Mesenchymal stem cell (in vitro differentiated cells and primary cell): Measurements from ENCODE around the gene RAB43.

Source experiments
- DNase-seq: peaks from one replicate; pipeline ENCODE4 v3.0.0-alpha.2; 2013
- H2AFZ ChIP-seq: one replicate; pipeline ENCODE4 v1.6.1; 2013; ENCODE audit warnings: low read depth, mild to moderate bottlenecking, control low read depth, inconsistent platforms, low read length, moderate library complexity
- H2AK5ac ChIP-seq: 2 replicates; pipeline ENCODE4 v1.6.1; 2013; ENCODE audit warnings: low read length, moderate library complexity, mild to moderate bottlenecking, inconsistent platforms; ENCODE audit not compliant: severe bottlenecking
- H2BK120ac ChIP-seq: one replicate; pipeline ENCODE4 v1.6.1; 2013; ENCODE audit warnings: low read depth, mild to moderate bottlenecking, inconsistent platforms, low read length, moderate library complexity
- H2BK12ac ChIP-seq, 2 experiments: one replicate each; pipeline ENCODE4 v1.6.1; 2013; ENCODE audit warnings: inconsistent platforms in 2 of 2, low read length in 2 of 2, mild to moderate bottlenecking in 2 of 2, moderate library complexity in 2 of 2, control low read depth in 1 of 2
- H2BK15ac ChIP-seq: one replicate; pipeline ENCODE4 v1.6.1; 2013; ENCODE audit warnings: mild to moderate bottlenecking, low read depth, inconsistent platforms; ENCODE audit not compliant: poor library complexity, severe bottlenecking
- H2BK5ac ChIP-seq: 2 replicates; pipeline ENCODE4 v1.6.1; 2013; ENCODE audit warnings: low read depth, mild to moderate bottlenecking, low read length, control low read depth, inconsistent platforms; ENCODE audit not compliant: poor library complexity, severe bottlenecking
- H3K14ac ChIP-seq, 2 experiments: one replicate each; pipeline ENCODE4 v1.6.1; 2013; ENCODE audit warnings: inconsistent platforms in 2 of 2, low read length in 2 of 2, control low read depth in 1 of 2, mild to moderate bottlenecking in 1 of 2, moderate library complexity in 1 of 2
- H3K18ac ChIP-seq, 2 experiments: one replicate each; pipeline ENCODE4 v1.6.1; 2013; ENCODE audit warnings: inconsistent platforms in 2 of 2, low read length in 2 of 2, control low read depth in 1 of 2, low read depth in 1 of 2, mild to moderate bottlenecking in 1 of 2
- H3K23ac ChIP-seq, 2 experiments: one replicate each; pipeline ENCODE4 v1.6.1; 2013; ENCODE audit warnings: inconsistent platforms in 2 of 2, low read length in 2 of 2, mild to moderate bottlenecking in 2 of 2, moderate library complexity in 2 of 2, control low read depth in 1 of 2
- H3K27ac ChIP-seq: 2 replicates; pipeline ENCODE4 v1.5.1; 2013; ENCODE audit warnings: mild to moderate bottlenecking, moderate library complexity, low read length, control low read depth, inconsistent platforms; ENCODE audit not compliant: poor library complexity, severe bottlenecking
- H3K27me3 ChIP-seq, 2 experiments: 2 replicates each; pipeline versions ENCODE4 v1.6.1 to v1.7.0; 2013; ENCODE audit warnings: low read length in 2 of 2, mild to moderate bottlenecking in 2 of 2, moderate library complexity in 2 of 2, control low read depth in 1 of 2, inconsistent platforms in 1 of 2; ENCODE audit not compliant: control insufficient read depth in 1 of 2, insufficient read depth in 1 of 2
- H3K36me3 ChIP-seq, 2 experiments: 2 replicates each; pipeline versions ENCODE4 v1.6.1 to v1.7.0; 2013; ENCODE audit warnings: low read length in 2 of 2, control low read depth in 1 of 2, inconsistent platforms in 1 of 2, low read depth in 1 of 2, mild to moderate bottlenecking in 1 of 2; ENCODE audit not compliant: insufficient read depth in 2 of 2, control insufficient read depth in 1 of 2
- H3K4ac ChIP-seq, 2 experiments: one replicate each; pipeline ENCODE4 v1.6.1; 2013; ENCODE audit warnings: inconsistent platforms in 2 of 2, low read length in 2 of 2, mild to moderate bottlenecking in 2 of 2, moderate library complexity in 2 of 2, control low read depth in 1 of 2, low read depth in 1 of 2
- H3K4me1 ChIP-seq: 2 replicates; pipeline ENCODE4 v1.6.1; 2013; ENCODE audit warnings: low read depth, low read length, control low read depth; ENCODE audit not compliant: control insufficient read depth, insufficient read depth
- H3K4me2 ChIP-seq: 2 replicates; pipeline ENCODE4 v1.6.1; 2013; ENCODE audit warnings: low read length, mild to moderate bottlenecking, inconsistent platforms; ENCODE audit not compliant: poor library complexity, severe bottlenecking
- H3K4me3 ChIP-seq, 2 experiments: 2 replicates each; pipeline versions ENCODE4 v1.5.1 to v1.7.0; 2013; ENCODE audit warnings: low read length in 2 of 2, mild to moderate bottlenecking in 2 of 2, control low read depth in 1 of 2, low read depth in 1 of 2; ENCODE audit not compliant: insufficient read depth in 1 of 2
- H3K79me1 ChIP-seq: replicated peaks from 2 replicates; pipeline ENCODE4 v1.6.1; 2013; ENCODE audit warnings: mild to moderate bottlenecking, control low read depth, low read length, inconsistent platforms; ENCODE audit not compliant: poor library complexity, severe bottlenecking
- H3K9ac ChIP-seq: 2 replicates; pipeline ENCODE4 v1.7.0; 2013; ENCODE audit warnings: mild to moderate bottlenecking, low read length, moderate library complexity
- H3K9me3 ChIP-seq: 2 replicates; pipeline ENCODE4 v1.7.0; 2013; ENCODE audit warnings: mild to moderate bottlenecking, low read length; ENCODE audit not compliant: control insufficient read depth
- H4K8ac ChIP-seq: one replicate; pipeline ENCODE4 v1.6.1; 2013; ENCODE audit warnings: inconsistent platforms, mild to moderate bottlenecking, low read length, moderate library complexity
- H4K91ac ChIP-seq: one replicate; pipeline ENCODE4 v1.6.1; 2013; ENCODE audit warnings: mild to moderate bottlenecking, low read length, inconsistent platforms
- WGBS: methylation state at CpG from one replicate; pipeline ENCODE4 v1.1.7; 2013; ENCODE audit warnings: mixed read lengths; 5-methylcytosine and 5-hydroxymethylcytosine counted together

The RAB43 gene

DNA sequence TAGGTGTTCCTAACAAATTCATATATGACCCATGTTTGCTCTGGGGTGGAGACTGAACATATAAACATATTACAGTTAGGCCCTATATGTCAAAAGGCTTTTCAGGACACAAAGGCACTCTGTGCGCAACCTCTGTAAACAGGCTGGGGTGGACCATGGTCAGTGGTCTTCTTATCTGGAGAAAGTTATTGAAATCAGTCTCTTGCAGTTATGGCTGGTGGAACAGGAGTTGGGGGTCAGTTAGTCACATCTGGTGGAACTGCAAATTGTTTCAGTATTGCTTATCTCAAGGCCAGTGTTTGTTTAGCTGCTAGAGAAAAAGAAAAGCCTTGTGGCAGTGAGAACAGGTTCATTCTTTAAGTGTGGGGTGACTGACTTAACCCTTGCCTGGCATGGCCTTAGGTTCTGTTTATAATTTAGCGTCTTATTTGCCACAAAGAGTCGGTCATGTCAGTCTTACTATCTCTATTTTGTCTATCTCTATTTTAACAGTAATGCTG is 66.9 kb downstream of the RAB43 start:
- Histone ChIP-seq H3K4ac (no peak overlapping the region), H3K18ac (no peak overlapping the region), H2BK5ac (no peak overlapping the region), H3K14ac (no peak overlapping the region), H3K9ac (no peak overlapping the region), H4K91ac (no peak overlapping the region), H3K27me3 (peaks cover 32 to 36% of the 10 kb centered on the region in 2 experiments), H2AFZ (no peak overlapping the region), H2BK12ac (no peak overlapping the region), H2BK15ac (no peak overlapping the region), H3K27ac (no peak overlapping the region), H3K4me1 (peaks cover 7% of the 10 kb centered on the region), H3K79me1 (no peaks in the 10 kb centered on the region), H3K36me3 (no peaks in the 10 kb centered on the region), H3K4me3 (no peak overlapping the region), H3K4me2 (no peak overlapping the region), H4K8ac (no peak overlapping the region), H2AK5ac (no peak overlapping the region), H3K23ac (no peak overlapping the region), H2BK120ac (no peak overlapping the region), H3K9me3 (no peaks in the 10 kb centered on the region)
- DNase-seq, result no peak
- 94% methylated on average over 1 of the region's 3 CpGs for WGBS

DNA sequence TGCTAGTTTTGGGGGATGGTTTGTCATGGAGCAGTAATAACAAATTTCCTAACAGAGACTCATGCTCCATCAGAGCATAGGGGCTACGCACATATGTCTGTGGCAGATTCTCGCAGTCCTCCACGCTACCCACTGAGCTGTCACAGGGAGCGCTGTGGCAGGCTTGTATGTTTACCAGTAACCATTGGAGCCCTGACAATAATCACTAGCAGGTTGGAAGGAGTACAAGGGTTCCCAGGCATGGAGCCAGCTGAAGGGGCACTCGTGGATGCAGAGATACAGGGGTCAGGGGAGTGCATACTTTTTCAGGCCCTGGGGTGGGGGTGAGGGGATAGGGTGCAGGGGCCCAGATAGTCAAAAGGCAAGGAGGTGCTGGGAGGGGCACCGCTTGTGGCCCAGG is 68.9 kb downstream of the RAB43 start:
- Histone ChIP-seq H3K23ac (no peak overlapping the region), H3K18ac (no peak overlapping the region), H3K4me2 (no peak overlapping the region), H2BK15ac (no peak overlapping the region), H2AK5ac (no peak overlapping the region), H3K4ac (no peak overlapping the region), H4K8ac (no peak overlapping the region), H3K27me3 (peaks cover 16 to 22% of the 10 kb centered on the region in 2 experiments), H3K36me3 (no peaks in the 10 kb centered on the region), H2BK5ac (no peak overlapping the region), H3K4me3 (no peak overlapping the region), H3K27ac (no peak overlapping the region), H2BK120ac (no peak overlapping the region), H2AFZ (no peak overlapping the region), H4K91ac (no peak overlapping the region), H3K9me3 (peaks cover 6% of the 10 kb centered on the region), H3K79me1 (no peaks in the 10 kb centered on the region), H3K9ac (no peak overlapping the region), H2BK12ac (no peak overlapping the region), H3K14ac (no peak overlapping the region), H3K4me1 (peaks cover 6% of the 10 kb centered on the region)
- 90% methylated on average over 5 of the region's 6 CpGs for WGBS
- no peak for DNase-seq

GRCh38 chr3:129051871-129052340 is 69.7 kb downstream of the RAB43 start:
- peaks cover 11 to 22% of the 10 kb centered on the region in 2 experiments for H3K27me3 ChIP-seq
- no peak overlapping the region for H2BK12ac ChIP-seq
- H3K4ac ChIP-seq, result no peak overlapping the region
- no peak overlapping the region for H2AFZ ChIP-seq
- H3K27ac ChIP-seq, result no peak overlapping the region
- no peak overlapping the region for H3K4me3 ChIP-seq
- H3K36me3 ChIP-seq, result no peaks in the 10 kb centered on the region
- WGBS, result 62% methylated on average over 5 of the region's 5 CpGs
- H3K14ac ChIP-seq, result no peak overlapping the region
- H2BK15ac ChIP-seq, result no peak overlapping the region
- no peak overlapping the region for H3K23ac ChIP-seq
- no peak overlapping the region for H2AK5ac ChIP-seq
- no peak overlapping the region for H2BK5ac ChIP-seq
- peak; percentile 18 for DNase-seq
- no peak overlapping the region for H3K18ac ChIP-seq
- H3K9ac ChIP-seq, result no peak overlapping the region
- peaks cover 6% of the 10 kb centered on the region for H3K9me3 ChIP-seq
- no peak overlapping the region for H4K8ac ChIP-seq
- H3K4me2 ChIP-seq, result no peak overlapping the region
- H3K4me1 ChIP-seq, result peaks cover 6% of the 10 kb centered on the region
- H2BK120ac ChIP-seq, result no peak overlapping the region
- no peaks in the 10 kb centered on the region for H3K79me1 ChIP-seq
- no peak overlapping the region for H4K91ac ChIP-seq

GRCh38 chr3:129050556-129051295 is 70.9 kb downstream of the RAB43 start:
- peaks cover 0 to 6% of the 10 kb centered on the region in 2 experiments for H3K36me3 ChIP-seq
- no peak overlapping the region for H4K8ac ChIP-seq
- 85% methylated on average over 12 of the region's 12 CpGs for WGBS

More at GRCh38 chr3:129050556-129051295, 70.9 kb downstream of the RAB43 start:
- Histone ChIP-seq H2BK12ac (no peak overlapping the region), H3K4me2 (no peak overlapping the region), H3K18ac (no peak overlapping the region), H2BK5ac (no peak overlapping the region), H3K4me1 (peaks cover 6% of the 10 kb centered on the region), H3K9ac (no peak overlapping the region), H3K4ac (no peak overlapping the region), H3K27me3 (peaks cover under 1 to 22% of the 10 kb centered on the region in 2 experiments), H4K91ac (no peak overlapping the region), H2AK5ac (no peak overlapping the region), H3K27ac (no peak overlapping the region), H2BK120ac (no peak overlapping the region), H3K23ac (no peak overlapping the region), H3K4me3 (no peak overlapping the region), H3K14ac (no peak overlapping the region), H3K9me3 (peaks cover 6% of the 10 kb centered on the region), H2BK15ac (no peak overlapping the region), H2AFZ (no peak overlapping the region), H3K79me1 (no peaks in the 10 kb centered on the region)
- no peak for DNase-seq
